IPS-18c (cell line): ENCODE measurements around the gene HYAL3.

Experiments
- H3K4me3 ChIP-seq: 2 replicates; pipeline ENCODE4 v1.7.0; 2013; ENCODE audit warnings: low read depth, mild to moderate bottlenecking, low read length, moderate library complexity; ENCODE audit not compliant: insufficient read depth
- H3K9me3 ChIP-seq: one replicate; pipeline ENCODE4 v1.6.1; 2013; ENCODE audit warnings: mild to moderate bottlenecking, low read length, moderate library complexity; ENCODE audit not compliant: control insufficient read depth, insufficient read depth

The HYAL3 gene

GRCh38 chr3:50333744-50334328, 34.6 kb upstream of the HYAL3 start:
- H3K9me3 ChIP-seq, result no peaks in the 10 kb centered on the region
- H3K4me3 ChIP-seq, result no peak overlapping the region

GRCh38 chr3:50331364-50331907, 32.2 kb upstream of the HYAL3 start:
- Histone ChIP-seq H3K9me3 (peaks cover 8% of the 10 kb centered on the region), H3K4me3 (no peak overlapping the region)

- H3K9me3 ChIP-seq, result peaks cover 8% of the 10 kb centered on the region
- H3K4me3 ChIP-seq, result no peak overlapping the region
Observed at GRCh38 chr3:50330330-50330729, 31.1 kb upstream of the HYAL3 start.

GRCh38 chr3:50327943-50328691, 28.9 kb upstream of the HYAL3 start, which contains the start of gene TUSC2:
TUSC2 (minus strand) TSS chr3:50328223; CDS start chr3:50328099, 124 bp downstream.
- peak within 1 kb of the TSS; percentile 91 for H3K4me3 ChIP-seq

GRCh38 chr3:50327129-50327528, 27.9 kb upstream of the HYAL3 start:
- Histone ChIP-seq H3K9me3 (peaks cover 8% of the 10 kb centered on the region), H3K4me3 (peak overlapping the region; percentile 91)

More at GRCh38 chr3:50327943-50328691, 28.9 kb upstream of the HYAL3 start, which contains the start of gene TUSC2:
- H3K9me3 ChIP-seq, result peaks cover 8% of the 10 kb centered on the region

GRCh38 chr3:50326182-50326541, 27.0 kb upstream of the HYAL3 start:
- Histone ChIP-seq H3K9me3 (peaks cover 8% of the 10 kb centered on the region), H3K4me3 (no peak overlapping the region)

GRCh38 chr3:50325497-50326181, 26.4 kb upstream of the HYAL3 start:
- Histone ChIP-seq H3K4me3 (no peak overlapping the region), H3K9me3 (peaks cover 8% of the 10 kb centered on the region)

GRCh38 chr3:50325113-50325480, 25.9 kb upstream of the HYAL3 start:
- no peak overlapping the region for H3K4me3 ChIP-seq
- peaks cover 8% of the 10 kb centered on the region for H3K9me3 ChIP-seq

GRCh38 chr3:50324351-50325112, 25.3 kb upstream of the HYAL3 start:
- Histone ChIP-seq H3K9me3 (peaks cover 8% of the 10 kb centered on the region), H3K4me3 (no peak overlapping the region)

GRCh38 chr3:50323614-50324199, 24.5 kb upstream of the HYAL3 start:
- peaks cover 8% of the 10 kb centered on the region for H3K9me3 ChIP-seq
- H3K4me3 ChIP-seq, result no peak overlapping the region

- peak overlapping the region; percentile 71 for H3K4me3 ChIP-seq
- H3K9me3 ChIP-seq, result peaks cover 4% of the 10 kb centered on the region
Observed at GRCh38 chr3:50323092-50323600, 23.9 kb upstream of the HYAL3 start.

- Histone ChIP-seq H3K9me3 (no peaks in the 10 kb centered on the region), H3K4me3 (peak within 1 kb of the TSS; percentile 71)
Observed at GRCh38 chr3:50322386-50323091, 23.3 kb upstream of the HYAL3 start, which contains the start of gene HYAL2. HYAL2 (minus strand) TSS chr3:50322745; CDS start chr3:50320489, 2,256 bp downstream.

GRCh38 chr3:50322115-50322385, 22.8 kb upstream of the HYAL3 start:
- Histone ChIP-seq H3K4me3 (peak overlapping the region; percentile 71), H3K9me3 (no peaks in the 10 kb centered on the region)

GRCh38 chr3:50321336-50322114, 22.3 kb upstream of the HYAL3 start:
- H3K9me3 ChIP-seq, result no peaks in the 10 kb centered on the region
- peak overlapping the region; percentile 71 for H3K4me3 ChIP-seq

GRCh38 chr3:50320853-50321335, 21.7 kb upstream of the HYAL3 start:
- H3K9me3 ChIP-seq, result no peaks in the 10 kb centered on the region
- H3K4me3 ChIP-seq, result peak overlapping the region; percentile 52
